ENCODE measurements around the gene SPINK4.

Gene SPINK4

GRCh38 chr9:33230756-33231622 is 9.0 kb upstream of the SPINK4 start:
- DNase-seq = no peak

DNA sequence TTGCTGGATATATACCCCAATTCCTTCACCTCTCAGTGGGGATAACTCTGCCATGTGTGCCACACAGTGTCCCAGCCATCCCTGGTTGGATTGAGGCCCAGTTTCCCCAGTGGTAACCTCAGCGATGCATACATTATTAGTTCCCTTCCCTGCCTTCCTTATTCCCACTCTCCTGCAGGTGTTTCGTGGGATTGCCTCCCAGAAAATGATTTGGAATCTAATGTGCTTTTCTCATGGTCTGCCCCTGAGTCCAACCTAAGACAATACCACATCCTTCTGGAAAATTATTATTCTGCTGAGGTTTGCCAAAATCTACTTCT is 8.4 kb upstream of the SPINK4 start:
- no peak for DNase-seq

DNA sequence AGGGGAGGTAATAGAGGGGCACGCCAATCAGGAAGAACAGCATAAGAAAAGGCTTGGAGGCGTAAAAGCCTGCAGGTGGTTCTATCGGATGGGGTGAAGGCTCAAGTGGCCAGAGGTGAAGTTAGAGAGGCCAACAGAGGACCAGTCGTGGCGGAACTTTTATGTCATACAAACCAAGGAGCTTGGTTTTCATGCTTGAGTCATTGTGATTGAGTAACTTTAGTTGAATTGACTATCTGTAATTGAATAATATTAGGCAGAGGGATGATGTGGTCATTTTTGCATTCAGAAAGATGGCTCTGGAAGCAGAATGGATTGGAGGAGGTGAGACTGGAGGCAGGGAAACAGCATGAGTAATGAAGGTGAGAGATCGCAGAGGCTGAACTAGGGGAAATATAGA is 7.2 kb upstream of the SPINK4 start:
- DNase-seq = no peak

DNA sequence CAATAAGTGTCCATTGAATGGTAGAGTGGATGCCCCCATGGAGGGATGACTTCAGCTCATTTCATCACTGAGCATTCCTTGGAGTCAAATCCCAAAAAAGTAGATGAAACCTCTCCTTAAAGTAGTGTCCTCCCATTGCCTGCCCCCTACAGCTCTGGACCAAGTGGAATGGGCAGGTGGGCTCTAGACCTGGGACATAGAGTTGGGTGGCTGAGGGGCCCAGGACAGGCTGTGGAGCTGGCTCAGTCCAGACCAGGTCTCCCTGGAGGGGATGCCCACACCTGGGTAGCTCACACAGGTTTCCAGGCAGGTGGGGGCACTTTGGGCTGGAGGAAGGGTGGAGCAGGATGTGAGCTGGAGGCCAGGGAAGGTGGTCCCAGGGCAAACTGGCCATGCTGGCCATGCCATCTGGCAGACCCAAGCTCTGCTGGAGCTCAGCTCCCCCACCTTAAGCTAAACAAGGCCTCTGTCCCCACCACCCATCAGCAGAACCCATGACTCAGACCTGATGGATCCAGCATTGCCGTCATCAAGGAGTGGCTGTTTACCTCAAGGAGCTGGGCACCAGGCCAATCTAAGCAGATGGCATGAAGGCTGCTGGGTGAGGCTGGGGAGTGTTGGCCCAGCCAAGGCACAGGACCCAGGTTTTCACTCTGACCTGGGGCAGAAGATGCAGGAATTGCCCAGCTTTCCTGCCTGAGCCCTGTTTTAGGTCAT is 6.2 kb upstream of the SPINK4 start:
- no peak for DNase-seq

GRCh38 chr9:33234511-33235467 is 5.2 kb upstream of the SPINK4 start:
- no peak for DNase-seq

DNA sequence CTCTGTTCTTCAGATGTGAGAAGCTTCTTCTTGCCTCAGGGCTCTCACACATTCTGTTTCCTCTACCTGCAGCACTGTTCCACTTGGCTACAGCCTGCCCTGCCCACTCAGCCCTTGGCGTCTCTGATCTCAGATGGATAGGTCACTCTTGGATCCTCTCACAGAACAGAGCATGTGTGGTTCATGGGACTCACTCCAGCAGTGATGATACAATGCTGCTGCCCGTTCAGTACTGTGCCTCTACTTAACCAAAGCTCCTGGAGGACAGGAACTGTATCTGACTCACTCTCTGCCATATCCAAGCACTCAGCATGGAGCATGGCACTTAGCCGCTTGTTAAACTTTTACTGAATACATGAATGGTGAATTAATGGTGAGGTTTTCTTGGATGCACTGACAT is 3.4 kb upstream of the SPINK4 start:
- DNase-seq = no peak

GRCh38 chr9:33241298-33241697 is 1.3 kb downstream of the SPINK4 start:
- no peak for DNase-seq

- DNase-seq = no peak
Measured at GRCh38 chr9:33242609-33243134, 2.7 kb downstream of the SPINK4 start.

- no peak for DNase-seq
Measured at GRCh38 chr9:33244137-33244784, 4.3 kb downstream of the SPINK4 start.

GRCh38 chr9:33245341-33245740 is 5.4 kb downstream of the SPINK4 start:
- no peak for DNase-seq

- no peak for DNase-seq
Measured at GRCh38 chr9:33246269-33246860, 6.4 kb downstream of the SPINK4 start.

DNA sequence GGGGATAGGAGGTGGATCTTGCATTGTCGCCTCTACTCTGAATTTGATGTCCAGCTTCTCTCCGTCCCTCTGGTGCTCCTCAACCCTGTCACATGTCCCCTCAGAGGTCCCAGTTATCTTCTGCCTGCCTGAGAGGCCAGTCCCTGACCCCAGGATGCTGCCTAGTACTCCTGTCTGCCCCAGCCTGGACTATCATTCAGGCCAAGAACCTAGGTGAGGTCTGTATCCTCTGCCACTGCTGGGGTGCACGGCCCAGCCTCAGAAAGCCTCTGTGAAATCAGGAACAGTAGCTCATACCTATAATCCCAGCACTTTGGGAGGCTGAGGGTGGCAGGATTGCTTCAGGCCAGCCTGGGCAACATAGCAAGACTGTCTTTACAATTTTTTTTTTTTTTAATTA is 8.6 kb downstream of the SPINK4 start:
- no peak for DNase-seq

- DNase-seq = no peak
Measured at GRCh38 chr9:33249087-33249658, 9.2 kb downstream of the SPINK4 start.

- no peak for DNase-seq
Measured at GRCh38 chr9:33249983-33250382, 10.0 kb downstream of the SPINK4 start.

DNA sequence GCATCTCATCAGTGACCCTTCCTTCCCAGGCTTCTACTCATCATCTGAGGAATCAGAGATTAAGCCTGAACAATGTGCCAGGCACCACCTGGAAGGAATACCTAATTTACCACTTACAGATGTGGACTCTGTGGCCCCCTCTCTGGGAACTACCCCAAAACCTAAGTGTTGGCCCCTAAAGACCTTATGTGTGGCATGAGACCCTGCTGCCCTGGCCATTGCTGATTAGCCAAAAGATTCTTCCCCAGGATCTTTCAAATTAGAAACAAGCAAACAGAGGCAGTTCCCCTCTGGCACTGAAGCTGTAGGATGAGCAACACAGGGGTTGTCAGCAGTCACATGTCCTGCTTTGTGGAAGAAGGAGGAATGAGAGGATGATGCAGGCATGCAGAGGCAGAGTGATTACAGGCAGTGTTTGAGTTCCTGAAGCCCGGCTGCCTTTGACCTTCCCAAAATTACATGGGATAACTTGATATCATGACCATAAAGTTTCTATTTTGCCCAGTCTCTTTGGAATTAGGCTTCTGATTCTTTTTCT is 10.6 kb downstream of the SPINK4 start:
- no peak for DNase-seq

DNA sequence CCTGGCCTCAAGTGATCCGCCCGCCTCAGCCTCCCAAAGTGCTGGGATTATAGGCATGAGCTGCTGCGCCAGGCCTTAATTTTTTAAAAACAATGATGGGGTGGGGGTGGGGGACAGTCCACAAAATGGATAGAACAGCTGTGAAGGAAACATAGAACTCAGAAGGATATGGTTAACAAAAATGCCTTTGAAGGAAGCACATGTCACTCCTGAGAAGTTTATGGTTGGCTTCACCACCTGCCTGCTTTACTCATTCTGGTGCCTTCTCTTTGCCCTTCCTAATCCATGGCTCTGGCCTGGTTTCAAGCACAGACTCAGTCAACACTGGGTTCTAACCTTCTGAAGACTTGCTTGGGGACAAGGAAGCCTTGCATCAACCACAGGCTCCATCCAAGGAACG is 14.2 kb downstream of the SPINK4 start:
- no peak for DNase-seq

- no peak for DNase-seq
Measured at GRCh38 chr9:33255014-33255413, 15.0 kb downstream of the SPINK4 start.

DNA sequence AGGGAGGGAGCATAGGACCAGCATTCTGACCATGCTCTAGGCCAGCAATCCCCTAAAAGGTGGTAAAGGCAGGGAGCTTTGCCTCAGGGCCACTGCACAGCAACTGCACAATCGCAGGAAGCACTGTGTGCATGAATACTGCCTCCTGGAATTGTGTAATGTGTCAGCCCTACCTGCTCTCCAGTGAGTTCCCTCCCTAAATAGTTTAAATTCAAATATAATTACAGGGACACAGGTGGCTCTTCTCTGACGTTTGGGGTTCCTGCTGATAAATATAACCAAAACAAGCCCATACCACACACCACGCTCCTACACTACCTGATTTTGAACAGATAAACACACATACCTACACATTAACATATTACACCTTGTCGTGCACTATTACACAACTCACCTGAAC is 15.5 kb downstream of the SPINK4 start:
- no peak for DNase-seq

- DNase-seq = no peak
Measured at GRCh38 chr9:33256236-33256635, 16.3 kb downstream of the SPINK4 start.

DNA sequence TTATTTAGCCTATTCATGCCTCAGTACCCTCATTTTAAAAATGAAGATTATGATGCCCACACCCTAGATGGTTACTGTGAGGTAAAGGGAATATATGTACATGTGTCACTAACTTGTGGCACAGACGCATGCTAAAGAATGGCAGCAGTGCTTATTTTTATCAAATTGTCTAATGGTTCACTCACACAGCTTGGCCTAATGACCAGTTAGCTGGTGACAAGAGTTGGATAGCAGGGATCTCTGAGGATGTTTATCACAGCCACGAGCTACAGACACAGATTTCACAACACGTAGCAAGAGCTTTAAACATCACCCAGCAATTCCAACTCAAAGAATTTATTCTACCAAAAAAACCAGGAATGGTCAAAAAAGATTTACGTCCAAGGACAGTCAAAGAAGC is 17.3 kb downstream of the SPINK4 start:
- DNase-seq = no peak

DNA sequence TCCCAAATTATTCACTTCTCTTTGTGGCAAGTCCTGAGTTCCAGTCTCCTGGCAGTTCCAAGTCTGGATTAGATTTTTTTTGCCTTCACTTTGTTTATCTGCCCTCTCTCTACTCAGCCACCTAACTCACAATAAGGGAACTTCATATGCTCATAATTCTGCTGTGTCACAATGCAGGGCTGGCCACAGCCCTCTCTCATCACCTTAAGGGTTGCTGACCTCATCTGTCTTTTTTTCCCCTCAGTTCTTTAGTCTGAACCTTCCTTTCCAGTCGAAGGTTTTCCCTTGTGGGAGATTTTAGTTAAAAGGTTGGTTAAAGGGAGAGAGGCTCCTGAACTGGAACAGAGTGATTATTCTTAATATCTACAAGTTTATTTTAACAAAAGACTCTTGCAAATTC is 20.4 kb downstream of the SPINK4 start:
- DNase-seq = no peak
